A549 (cell line): ENCODE measurements around the gene HINT3. TPM values are rescaled to one million over a fixed set of nuclear protein-coding genes. Genes with fewer than 3 reads are reported as not detected.

ENCODE experiments used
- ATAC-seq, 2 experiments: fragments of 200-7000 bp in 1 of 2; fragments of >200 bp in 1 of 2; cut with Nextera tagmentation in 1 of 2; cut with Tn5 transposase in 1 of 2; 3 replicates each; pipeline versions ENCODE4 v1.8.0 to v1.9.1; 2018 to 2020; ENCODE audit warnings: mild to moderate bottlenecking in 1 of 2, moderate library complexity in 1 of 2
- CTCF ChIA-PET: fragments of 300-600 bp; sonication (Branson Sonifier 250); formaldehyde crosslinking; extraction: SDS; loops from one replicate; lab custom pipeline; 2021; ENCODE audit warnings: antibody characterized with exemption, inconsistent platforms; lab: Yijun Ruan, JAX
- POLR2A ChIA-PET: fragments of 350-600 bp; formaldehyde crosslinking; extraction: SDS; loops from one replicate; lab custom pipeline; 2021; ENCODE audit warnings: antibody characterized with exemption, inconsistent platforms; lab: Yijun Ruan, JAX
- DNase-seq, 2 experiments: peaks; one replicate each; pipeline versions ENCODE4 v3.0.0 to v3.0.0-alpha.2; 2011 to 2016; ENCODE audit warnings: low read depth in 1 of 2, low spot score in 1 of 2
- FAIRE-seq: peaks from 2 replicates; lab custom pipeline; 2011; peaks lifted over from hg19 to GRCh38; lab: Jason Lieb, UNC
- H3K27ac ChIP-seq, 2 experiments: fragments of >200 bp; sonication (Bioruptor Twin); formaldehyde crosslinking; 3 replicates each; pipeline ENCODE4 v1.5.1; 2016 to 2017
- H3K4me1 ChIP-seq: fragments of >200 bp; sonication (Bioruptor Twin); formaldehyde crosslinking; 3 replicates; pipeline ENCODE4 v1.6.1; 2016
- H3K4me2 ChIP-seq: fragments of >200 bp; sonication (Bioruptor Twin); formaldehyde crosslinking; 3 replicates; pipeline ENCODE4 v1.6.1; 2016
- H3K4me3 ChIP-seq: fragments of >200 bp; sonication (Bioruptor Twin); formaldehyde crosslinking; 3 replicates; pipeline ENCODE4 v1.5.1; 2016
- H3K9me3 ChIP-seq: fragments of >200 bp; sonication (Bioruptor Twin); formaldehyde crosslinking; 3 replicates; pipeline ENCODE4 v1.6.1; 2016
- CEBPB ChIP-seq, 2 experiments: fragments of >200 bp in 1 of 2; sonication (Bioruptor Twin) in 1 of 2; formaldehyde crosslinking in 1 of 2; IDR thresholded peaks; 2 replicates each; pipeline ENCODE4 v1.6.1; 2012 to 2016
- CHD2 ChIP-seq: fragments of 150-350 bp; IDR thresholded peaks from 2 replicates; pipeline ENCODE4 v1.6.1; 2014; ENCODE audit warnings: low read length; ENCODE audit not compliant: partially characterized antibody
- CHD4 ChIP-seq: fragments of 200-600 bp; sonication (generic); IDR thresholded peaks from 2 replicates; pipeline ENCODE4 v1.6.1; 2016; ENCODE audit warnings: antibody characterized with exemption, mild to moderate bottlenecking, borderline replicate concordance
- FOXS1 ChIP-seq: fragments of 250-450 bp; sonication (Bioruptor Pico); IDR thresholded peaks from 2 replicates; pipeline ENCODE4 v1.5.0; 2020; ENCODE audit warnings: mild to moderate bottlenecking, moderate library complexity
- HES2 ChIP-seq: fragments of >200 bp; sonication (Bioruptor Twin); formaldehyde crosslinking; IDR thresholded peaks from 2 replicates; pipeline ENCODE4 v1.6.1; 2016
- HMGXB4 ChIP-seq: fragments of 250-450 bp; sonication (Bioruptor Pico); IDR thresholded peaks from 2 replicates; pipeline ENCODE4 v1.5.0; 2021; ENCODE audit warnings: mild to moderate bottlenecking, moderate library complexity, borderline replicate concordance
- HOXA7 ChIP-seq: fragments of 250-450 bp; sonication (Bioruptor Pico); IDR thresholded peaks from 2 replicates; pipeline ENCODE4 v1.5.0; 2020; ENCODE audit warnings: mild to moderate bottlenecking, moderate library complexity
- JUN ChIP-seq, 2 experiments: fragments of >200 bp; sonication (Bioruptor Twin); formaldehyde crosslinking; IDR thresholded peaks; 2 replicates in 1 of 2; 3 replicates in 1 of 2; pipeline ENCODE4 v1.6.1; 2016 to 2017
- JUNB ChIP-seq: fragments of >200 bp; sonication (Bioruptor Twin); formaldehyde crosslinking; IDR thresholded peaks from 2 replicates; pipeline ENCODE4 v1.6.1; 2016
- KDM1A ChIP-seq: fragments of 200-600 bp; sonication (generic); IDR thresholded peaks from 2 replicates; pipeline ENCODE4 v1.6.1; 2016; ENCODE audit warnings: low read depth, mild to moderate bottlenecking
- KDM5A ChIP-seq: fragments of 200-600 bp; sonication (generic); IDR thresholded peaks from 2 replicates; pipeline ENCODE4 v1.6.1; 2016; ENCODE audit warnings: antibody characterized with exemption, mild to moderate bottlenecking
- MAFK ChIP-seq: fragments of 450-650 bp; IDR thresholded peaks from 2 replicates; pipeline ENCODE4 v1.6.1; 2014; ENCODE audit not compliant: partially characterized antibody
- MAZ ChIP-seq: fragments of 150-350 bp; IDR thresholded peaks from 2 replicates; pipeline ENCODE4 v1.6.1; 2014; ENCODE audit warnings: antibody characterized with exemption, low read depth, low read length, borderline replicate concordance
- MYC ChIP-seq: IDR thresholded peaks from 2 replicates; pipeline ENCODE4 v1.6.1; 2012; ENCODE audit warnings: mild to moderate bottlenecking, inconsistent platforms, low read length, improper control_type of control experiment, borderline replicate concordance
- NFE2L2 ChIP-seq: fragments of 150-350 bp; conservative IDR thresholded peaks from 2 replicates; pipeline ENCODE4 v1.6.1; 2014; ENCODE audit warnings: low read length
- NPAS2 ChIP-seq: fragments of 250-450 bp; sonication (Bioruptor Pico); IDR thresholded peaks from 2 replicates; pipeline ENCODE4 v1.8.0; 2022; ENCODE audit warnings: mild to moderate bottlenecking, moderate library complexity, borderline replicate concordance
- NR3C1 ChIP-seq: fragments of >200 bp; sonication (Bioruptor Twin); formaldehyde crosslinking; IDR thresholded peaks from 3 replicates; pipeline ENCODE4 v1.6.1; 2017
- POLR2A ChIP-seq: IDR thresholded peaks from 2 replicates; pipeline ENCODE4 v1.6.1; 2012; ENCODE audit warnings: mild to moderate bottlenecking, low read length
- RAD21 ChIP-seq, 2 experiments: fragments of >200 bp in 1 of 2; sonication (Bioruptor Twin) in 1 of 2; formaldehyde crosslinking in 1 of 2; IDR thresholded peaks in 1 of 2; conservative IDR thresholded peaks in 1 of 2; 2 replicates in 1 of 2; 3 replicates in 1 of 2; pipeline ENCODE4 v1.6.1; 2012 to 2018; ENCODE audit warnings: inconsistent platforms in 1 of 2
- RARB ChIP-seq: fragments of 250-450 bp; sonication (Bioruptor Pico); IDR thresholded peaks from 2 replicates; pipeline ENCODE4 v1.8.0; 2021; ENCODE audit warnings: mild to moderate bottlenecking, moderate library complexity
- RFX5 ChIP-seq: fragments of 450-650 bp; IDR thresholded peaks from 2 replicates; pipeline ENCODE4 v1.7.1; 2014; ENCODE audit warnings: antibody characterized with exemption, mild to moderate bottlenecking, moderate library complexity
- SREBF2 ChIP-seq: fragments of 450-650 bp; IDR thresholded peaks from 2 replicates; pipeline ENCODE4 v1.6.1; 2014; ENCODE audit warnings: mild to moderate bottlenecking, moderate library complexity
- TFCP2L1 ChIP-seq: fragments of 250-450 bp; sonication (Bioruptor Pico); IDR thresholded peaks from 2 replicates; pipeline ENCODE4 v1.5.0; 2021; ENCODE audit warnings: mild to moderate bottlenecking
- USF2 ChIP-seq: fragments of 450-650 bp; IDR thresholded peaks from 2 replicates; pipeline ENCODE4 v1.6.1; 2014; ENCODE audit warnings: antibody characterized with exemption
- ZFP36 ChIP-seq: fragments of 450-650 bp; IDR thresholded peaks from 2 replicates; pipeline ENCODE4 v1.6.1; 2014; ENCODE audit warnings: borderline replicate concordance; ENCODE audit not compliant: partially characterized antibody
- ZSCAN20 ChIP-seq: fragments of 250-450 bp; sonication (Bioruptor Pico); IDR thresholded peaks from 2 replicates; pipeline ENCODE4 v1.8.0; 2022; ENCODE audit warnings: mild to moderate bottlenecking, moderate library complexity
- WGBS: methylation state at CpG from one replicate; pipeline ENCODE4 v1.1.6; 2017; ENCODE audit errors: missing lambda C conversion rate; 5-methylcytosine and 5-hydroxymethylcytosine counted together
- polyA plus RNA-seq, 4 experiments: library from polyadenylated mRNA; depleted of rRNA in 3 of 4; stranded (reverse); fragments of >200 nt; fragmentation: RNase III in 1 of 4; extraction: RNeasy Plus Mini Kit Qiagen cat#74134 plus additional on column Dnase treatment in 1 of 4; gene quantifications; 2 replicates in 3 of 4; 3 replicates in 1 of 4; pipeline ENCODE4 v1.2.3, GENCODE V29; 2011 to 2017
- TF ChIP-seq, protein P1 (sequence below): IDR thresholded peaks from 2 replicates; pipeline ENCODE4 v1.6.1; 2012
- TF ChIP-seq, protein P2 (sequence below): fragments of >200 bp; sonication (Bioruptor Twin); formaldehyde crosslinking; IDR thresholded peaks from 3 replicates; pipeline ENCODE4 v1.6.1; 2016
- TF ChIP-seq, protein P3 (sequence below): fragments of >200 bp; sonication (Bioruptor Twin); formaldehyde crosslinking; IDR thresholded peaks from 3 replicates; pipeline ENCODE4 v1.5.1; 2016

Gene HINT3
- polyA plus RNA-seq, 2 of the 4 experiments (the other 2 are of a cell fraction): 4.7 to 13.0 TPM

DNA sequence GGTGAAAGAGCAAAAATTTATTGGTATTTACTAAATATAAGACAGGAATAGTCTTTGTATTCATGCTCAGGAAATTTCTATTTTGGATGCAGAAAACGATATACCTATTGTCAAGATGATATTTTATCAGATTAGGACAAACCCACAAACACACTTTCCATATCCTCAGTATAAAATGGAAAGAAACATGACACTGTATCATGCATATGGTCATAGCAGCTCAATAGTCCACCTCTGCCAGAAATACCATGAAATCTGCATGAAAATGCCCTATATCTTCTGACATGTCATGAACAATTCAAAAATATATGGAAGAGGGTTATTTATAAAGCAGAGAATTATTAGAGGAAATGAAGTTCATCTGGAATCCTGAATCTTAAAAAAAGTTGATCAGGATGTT lies 11.7 kb upstream of the HINT3 start:
- H3K4me2 ChIP-seq: peak overlapping the region; percentile 68
- CTCF ChIA-PET: interaction anchor here (1.3 to 5.8 kb wide), 4 partner anchors 8 to 21 kb away, joined by 3 to 43 read pairs (median 10); partner anchors contain the start of gene HINT3
- POLR2A ChIA-PET: interaction anchor here (1.3 kb wide), 1 partner anchor 164 kb away, joined by 5 read pairs; no protein-coding TSS in a partner anchor
- DNase-seq (no peak), ATAC-seq (no peak), FAIRE-seq (no peak)
- H3K4me1 ChIP-seq: peaks cover 96% of the 10 kb centered on the region
- peak overlapping the region; percentile 93 to 98 for H3K27ac ChIP-seq
- no peaks in the 10 kb centered on the region for H3K9me3 ChIP-seq
- TF ChIP-seq RAD21 (conservative IDR thresholded peaks at IDR 0.05 in 1 of 2, IDR thresholded peaks at IDR 0.05 in 1 of 2): 0 out of 5 replicates have a peak, but pooled peaks of 1 of the 2 experiments have one; percentile 1
- peak in 1 of 2 experiments; percentile 7; a peak in 1 of 5 replicates for TF ChIP-seq JUN (IDR thresholded peaks at IDR 0.05)
- no peak for TF ChIP-seq NPAS2
- WGBS: 12% methylated on average over 1 of the region's 1 CpG
- no peak overlapping the region for H3K4me3 ChIP-seq

GRCh38 chr6:125945378-125946141 lies 11.0 kb upstream of the HINT3 start:
- Histone ChIP-seq H3K4me1 (peaks cover 96% of the 10 kb centered on the region), H3K27ac (peak overlapping the region; percentile 93 to 98), H3K4me2 (peak overlapping the region; percentile 68), H3K4me3 (no peak overlapping the region), H3K9me3 (no peaks in the 10 kb centered on the region)
- DNase-seq: peak in 1 of 2 experiments; percentile 70
- no peak for FAIRE-seq
- WGBS: 0% methylated on average over 1 of the region's 1 CpG
- POLR2A ChIA-PET: interaction anchor here (0.7 to 3.0 kb wide), 8 partner anchors 11 to 165 kb away, joined by 3 to 20 read pairs (median 5); partner anchors contain the start of genes HINT3 and TRMT11
- ATAC-seq: no peak; a peak in 1 of 6 replicates
- CTCF ChIA-PET: interaction anchor here (1.0 to 5.8 kb wide), 6 partner anchors 10 to 155 kb away, joined by 3 to 43 read pairs (median 6); partner anchors contain the start of genes HINT3 and NCOA7
- TF ChIP-seq ZSCAN20 (CRISPR knock-in tag) (0 out of 2 replicates have a peak, but pooled peaks have one; percentile 21), SREBF2 (no peak), MAZ (no peak), RFX5 (no peak), JUNB (peak; percentile 35; the same call in 1 of the 2 replicates), HOXA7 (0 out of 2 replicates have a peak, but pooled peaks have one; percentile 6), MAFK (peak; percentile 42), KDM5A (no peak), POLR2A (no peak), ZFP36 (no peak), HMGXB4 (CRISPR knock-in tag) (no peak), RARB (CRISPR knock-in tag) (no peak), CHD4 (no peak), HES2 (no peak), RAD21 (conservative IDR thresholded peaks at IDR 0.05 in 1 of 2, IDR thresholded peaks at IDR 0.05 in 1 of 2) (no peak), NFE2L2 (no peak), FOXS1 (CRISPR knock-in tag) (no peak), MYC (no peak), CEBPB (IDR thresholded peaks at IDR 0.05) (peak; percentile 34 to 85; a peak in 2 of 4 replicates), KDM1A (no peak), NR3C1 (no peak), USF2 (no peak), CHD2 (no peak), TFCP2L1 (CRISPR knock-in tag) (0 out of 2 replicates have a peak, but pooled peaks have one; percentile 21)
- TF ChIP-seq, protein P1, sequence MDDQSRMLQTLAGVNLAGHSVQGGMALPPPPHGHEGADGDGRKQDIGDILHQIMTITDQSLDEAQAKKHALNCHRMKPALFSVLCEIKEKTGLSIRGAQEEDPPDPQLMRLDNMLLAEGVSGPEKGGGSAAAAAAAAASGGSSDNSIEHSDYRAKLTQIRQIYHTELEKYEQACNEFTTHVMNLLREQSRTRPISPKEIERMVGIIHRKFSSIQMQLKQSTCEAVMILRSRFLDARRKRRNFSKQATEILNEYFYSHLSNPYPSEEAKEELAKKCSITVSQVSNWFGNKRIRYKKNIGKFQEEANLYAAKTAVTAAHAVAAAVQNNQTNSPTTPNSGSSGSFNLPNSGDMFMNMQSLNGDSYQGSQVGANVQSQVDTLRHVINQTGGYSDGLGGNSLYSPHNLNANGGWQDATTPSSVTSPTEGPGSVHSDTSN: no peak
- TF ChIP-seq, protein P2, sequence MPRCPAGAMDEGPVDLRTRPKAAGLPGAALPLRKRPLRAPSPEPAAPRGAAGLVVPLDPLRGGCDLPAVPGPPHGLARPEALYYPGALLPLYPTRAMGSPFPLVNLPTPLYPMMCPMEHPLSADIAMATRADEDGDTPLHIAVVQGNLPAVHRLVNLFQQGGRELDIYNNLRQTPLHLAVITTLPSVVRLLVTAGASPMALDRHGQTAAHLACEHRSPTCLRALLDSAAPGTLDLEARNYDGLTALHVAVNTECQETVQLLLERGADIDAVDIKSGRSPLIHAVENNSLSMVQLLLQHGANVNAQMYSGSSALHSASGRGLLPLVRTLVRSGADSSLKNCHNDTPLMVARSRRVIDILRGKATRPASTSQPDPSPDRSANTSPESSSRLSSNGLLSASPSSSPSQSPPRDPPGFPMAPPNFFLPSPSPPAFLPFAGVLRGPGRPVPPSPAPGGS: no peak
- TF ChIP-seq, protein P3, sequence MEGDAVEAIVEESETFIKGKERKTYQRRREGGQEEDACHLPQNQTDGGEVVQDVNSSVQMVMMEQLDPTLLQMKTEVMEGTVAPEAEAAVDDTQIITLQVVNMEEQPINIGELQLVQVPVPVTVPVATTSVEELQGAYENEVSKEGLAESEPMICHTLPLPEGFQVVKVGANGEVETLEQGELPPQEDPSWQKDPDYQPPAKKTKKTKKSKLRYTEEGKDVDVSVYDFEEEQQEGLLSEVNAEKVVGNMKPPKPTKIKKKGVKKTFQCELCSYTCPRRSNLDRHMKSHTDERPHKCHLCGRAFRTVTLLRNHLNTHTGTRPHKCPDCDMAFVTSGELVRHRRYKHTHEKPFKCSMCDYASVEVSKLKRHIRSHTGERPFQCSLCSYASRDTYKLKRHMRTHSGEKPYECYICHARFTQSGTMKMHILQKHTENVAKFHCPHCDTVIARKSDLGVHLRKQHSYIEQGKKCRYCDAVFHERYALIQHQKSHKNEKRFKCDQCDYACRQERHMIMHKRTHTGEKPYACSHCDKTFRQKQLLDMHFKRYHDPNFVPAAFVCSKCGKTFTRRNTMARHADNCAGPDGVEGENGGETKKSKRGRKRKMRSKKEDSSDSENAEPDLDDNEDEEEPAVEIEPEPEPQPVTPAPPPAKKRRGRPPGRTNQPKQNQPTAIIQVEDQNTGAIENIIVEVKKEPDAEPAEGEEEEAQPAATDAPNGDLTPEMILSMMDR: no peak
